ENCODE measurements around the gene TEX38.
A peak's percentile ranks its signal among the peaks of the same experiment; 100 is the strongest.
"Not testable (repeated sequence)": the region's sequence is repeated elsewhere in the genome, so short reads cannot be mapped to it uniquely, and the experiment has no call there.

The TEX38 gene

DNA sequence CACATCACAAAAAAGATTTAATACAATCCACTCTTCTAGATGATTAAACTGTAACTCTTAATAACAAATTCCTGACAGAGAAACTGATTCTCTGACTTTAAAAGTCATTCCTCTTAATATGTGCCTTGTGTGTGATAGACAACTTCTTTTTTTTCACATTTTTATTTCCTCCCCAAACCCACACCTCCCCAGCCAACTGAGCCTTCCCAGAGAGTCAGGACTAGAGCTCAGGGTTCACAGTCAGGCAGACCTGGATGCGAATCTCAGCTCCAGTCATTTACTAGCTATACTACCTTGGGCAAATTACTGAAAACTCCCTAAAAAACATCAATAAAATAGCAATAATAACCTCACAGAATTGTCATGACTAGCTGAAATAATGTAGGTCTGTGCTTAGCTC, 17.6 kb upstream of the TEX38 start:
- FAIRE-seq (no peak), DNase-seq (ENCODE audit: insufficient read length, low spot score) (no peak)

DNA sequence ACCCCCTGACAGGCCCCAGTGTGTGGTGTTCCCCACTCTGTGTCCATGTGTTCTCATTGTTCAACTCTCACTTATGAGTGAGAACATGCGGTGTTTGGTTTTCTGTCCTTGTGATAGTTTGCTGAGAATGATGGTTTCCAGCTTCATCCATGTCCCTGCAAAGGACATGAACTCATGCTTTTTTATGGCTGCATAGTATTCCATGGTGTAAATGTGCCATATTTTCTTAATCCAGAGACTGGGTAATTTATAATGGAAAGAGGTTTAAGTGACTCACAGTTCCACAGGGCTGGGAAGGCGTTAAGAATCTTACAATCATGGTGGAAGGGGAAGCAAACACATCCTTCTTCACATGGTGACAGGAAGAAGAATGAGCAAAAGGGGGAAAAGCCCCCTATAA, 17.0 kb upstream of the TEX38 start:
- FAIRE-seq; DNase-seq (ENCODE audit: insufficient read length, low spot score): not testable (repeated sequence)

DNA sequence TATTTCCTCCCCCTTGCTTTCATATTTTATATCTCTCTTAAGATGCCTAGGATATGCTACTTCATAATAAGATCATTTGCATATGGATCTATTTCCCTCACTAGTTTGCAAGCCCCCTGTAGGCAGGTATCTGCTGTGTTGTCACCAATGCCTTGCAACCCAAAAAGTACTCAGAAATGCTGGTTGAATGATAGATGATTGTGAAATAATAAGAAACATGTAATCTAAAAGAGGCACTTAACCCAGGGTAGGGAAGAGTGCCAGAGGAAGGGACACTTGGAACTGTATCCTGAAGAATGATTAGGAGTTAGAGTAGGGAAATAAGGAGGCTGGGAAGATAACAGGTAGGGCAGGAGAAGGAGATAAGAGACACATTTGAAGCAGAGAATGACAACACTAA, 15.8 kb upstream of the TEX38 start:
- FAIRE-seq = no peak
- no peak for DNase-seq (ENCODE audit: insufficient read length, low spot score)

DNA sequence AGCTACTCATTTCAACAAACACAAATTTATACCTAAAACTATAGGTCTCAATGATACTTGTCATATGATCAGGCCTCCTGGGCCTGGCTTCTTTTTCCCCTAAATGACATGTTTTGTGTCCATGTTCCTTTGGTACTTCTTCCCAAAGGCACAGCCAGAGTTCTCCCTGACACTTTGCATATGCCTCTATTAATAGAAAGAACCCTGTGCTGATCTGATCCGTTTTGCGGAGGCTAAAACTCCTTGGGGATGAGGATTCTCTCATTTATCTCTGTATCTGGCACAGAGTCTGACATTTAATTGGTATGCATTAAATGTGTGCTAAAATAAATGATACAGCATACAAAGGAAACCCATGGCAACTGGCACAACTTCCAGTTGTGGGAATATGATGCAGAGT, 15.0 kb upstream of the TEX38 start:
- no peak for DNase-seq (ENCODE audit: insufficient read length, low spot score)
- no peak for FAIRE-seq

DNA sequence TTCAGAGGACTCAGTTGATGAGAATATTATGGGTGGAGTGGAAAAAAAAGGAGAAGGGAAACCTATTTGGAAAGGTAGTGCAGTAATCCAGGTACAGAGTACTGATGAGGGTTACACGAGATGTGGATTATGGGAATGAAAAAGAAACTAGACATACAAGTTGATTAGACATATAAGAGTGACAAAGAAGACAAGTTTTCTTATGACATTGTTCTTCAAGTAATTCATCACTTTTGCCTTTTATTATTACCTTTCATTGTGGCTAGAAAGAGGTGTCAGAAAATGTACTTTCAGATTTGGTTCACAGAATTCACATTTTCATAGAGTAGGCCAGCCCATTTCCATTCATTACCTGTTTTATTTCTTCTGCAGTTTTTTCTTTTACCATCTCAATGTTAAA, 13.9 kb upstream of the TEX38 start:
- FAIRE-seq = no peak

DNA sequence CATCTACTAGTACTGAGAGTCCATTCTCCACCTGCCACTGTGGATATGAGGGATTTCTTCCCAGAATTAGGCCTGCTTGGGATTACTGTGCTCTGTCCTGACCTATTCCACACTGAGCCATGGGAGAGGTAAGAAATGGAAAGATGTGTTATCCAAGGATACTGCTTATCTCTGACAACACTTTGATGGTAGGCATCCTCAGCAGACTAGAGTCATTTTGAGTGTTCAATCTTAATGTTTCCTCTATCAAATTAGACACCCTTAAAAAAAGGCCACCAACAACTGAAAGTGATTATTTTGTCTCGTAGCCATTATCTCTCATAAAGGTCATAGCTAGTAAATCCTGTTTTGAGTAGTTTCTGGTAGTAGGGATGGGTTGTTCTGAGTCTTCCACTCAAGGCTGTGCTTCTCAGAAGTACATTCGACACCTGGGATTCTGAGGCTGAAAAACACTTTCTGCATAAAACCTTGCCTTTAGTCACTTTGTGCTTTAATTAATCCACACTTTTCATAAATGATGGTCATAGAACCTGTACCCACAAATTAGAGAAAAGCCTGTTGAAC, 12.3 kb upstream of the TEX38 start:
- FAIRE-seq = no peak

More for the DNA sequence above, 13.9 kb upstream of the TEX38 start:
- DNase-seq (ENCODE audit: insufficient read length, low spot score) = no peak

DNA sequence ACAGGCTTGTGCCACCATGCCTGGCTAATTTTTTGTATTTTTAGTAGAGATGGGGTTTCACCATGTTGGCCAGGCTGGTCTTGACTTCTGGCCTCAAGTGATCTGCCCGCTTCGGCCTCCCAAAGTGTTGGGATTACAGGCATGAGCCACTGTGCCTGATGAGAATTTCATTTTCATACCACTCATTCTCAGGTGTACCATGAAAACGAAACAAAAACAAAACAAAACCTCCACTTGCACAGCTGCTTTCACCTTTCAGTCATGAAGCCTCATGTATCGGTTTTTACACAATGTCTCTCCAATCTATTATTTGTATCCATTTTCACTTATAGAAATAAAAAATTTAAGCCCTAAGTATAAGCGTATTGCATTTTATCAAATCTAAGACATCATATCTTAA, 11.5 kb upstream of the TEX38 start:
- FAIRE-seq = peak; percentile 88
- DNase-seq (ENCODE audit: insufficient read length, low spot score) = not testable (repeated sequence)

More for the DNA sequence above, 12.3 kb upstream of the TEX38 start:
- no peak for DNase-seq (ENCODE audit: insufficient read length, low spot score)

DNA sequence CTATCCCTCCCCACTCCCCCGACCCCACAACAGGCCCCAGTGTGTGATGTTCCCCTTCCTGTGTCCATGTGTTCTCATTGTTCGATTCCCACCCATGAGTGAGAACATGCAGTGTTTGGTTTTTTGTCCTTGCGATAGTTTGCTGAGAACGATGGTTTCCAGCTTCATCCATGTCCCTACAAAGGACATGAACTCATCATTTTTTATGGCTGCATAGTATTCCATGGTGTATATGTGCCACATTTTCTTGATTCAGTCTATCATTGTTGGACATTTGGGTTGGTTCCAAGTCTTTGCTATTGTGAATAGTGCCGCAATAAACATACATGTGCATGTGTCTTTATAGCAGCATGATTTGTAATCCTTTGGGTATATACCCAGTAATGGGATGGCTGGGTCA, 8.7 kb upstream of the TEX38 start:
- FAIRE-seq; DNase-seq (ENCODE audit: insufficient read length, low spot score): not testable (repeated sequence)

DNA sequence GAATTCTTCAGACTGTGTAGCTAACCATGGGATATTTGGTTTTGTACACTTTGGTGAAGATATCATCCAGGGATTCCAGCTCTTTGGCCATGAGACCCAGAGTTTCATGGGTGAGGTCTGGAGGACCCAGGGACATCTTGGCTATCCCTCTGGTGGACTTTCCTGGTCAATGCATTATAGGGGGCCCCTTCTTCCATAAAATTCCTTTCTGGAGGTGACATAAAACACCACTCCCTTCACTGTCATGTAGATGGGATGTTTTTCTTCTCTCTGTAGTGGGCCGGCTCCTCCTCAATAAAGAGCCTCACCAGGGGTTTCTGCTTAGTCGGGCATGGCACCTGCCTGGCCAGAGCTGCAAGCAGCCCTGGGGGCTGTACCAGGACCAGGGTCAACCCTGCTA, 5.7 kb upstream of the TEX38 start:
- FAIRE-seq (no peak), DNase-seq (ENCODE audit: insufficient read length, low spot score) (no peak)

DNA sequence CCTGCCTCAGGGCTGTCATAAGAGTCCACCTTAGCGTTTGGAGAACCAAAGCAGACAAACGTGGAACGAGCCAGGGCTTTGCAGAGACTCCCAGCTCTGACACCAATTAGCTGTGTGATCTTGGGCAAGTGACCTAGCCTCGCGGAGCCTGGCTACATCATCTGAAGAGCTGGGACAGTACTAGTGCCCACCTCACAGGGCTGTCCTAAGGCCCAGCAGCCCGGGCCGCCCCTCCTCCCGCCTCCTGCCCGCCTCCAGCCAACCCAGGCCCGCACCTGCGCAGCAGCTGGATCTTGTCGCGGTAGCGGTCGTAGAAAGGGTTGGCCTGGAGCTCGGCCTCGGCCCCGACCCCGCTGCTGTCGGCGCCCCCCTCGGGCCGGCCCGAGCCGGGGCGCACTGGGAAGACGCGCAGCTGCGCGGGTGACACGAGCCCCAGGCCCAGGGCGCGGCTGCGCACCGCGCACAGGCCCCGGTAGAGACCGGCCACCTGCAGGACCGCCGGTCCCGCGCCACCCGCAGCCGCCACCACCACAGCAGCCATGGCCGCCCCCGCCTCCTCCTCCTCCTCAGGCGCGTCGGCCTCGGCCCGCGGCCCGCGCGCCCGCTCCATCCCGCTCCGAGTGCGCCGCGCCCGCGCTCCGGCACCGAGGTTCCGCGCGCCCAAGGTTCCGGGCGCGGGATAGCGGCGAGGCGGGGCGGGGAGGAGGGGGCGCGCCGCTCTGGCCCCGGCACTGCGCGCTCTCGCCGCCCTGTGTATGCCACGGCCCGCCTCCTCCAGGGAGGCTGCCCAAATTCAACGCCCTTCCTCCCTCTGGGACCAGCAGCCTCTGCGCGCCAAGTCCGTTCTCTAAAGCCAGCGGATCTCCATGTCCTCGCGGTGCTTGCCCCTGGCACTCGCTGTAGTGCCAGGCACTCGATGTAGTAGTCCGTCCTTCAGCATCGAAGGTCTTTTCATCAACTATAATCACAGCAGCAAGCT, 3.6 kb upstream of the TEX38 start, which contains the start of gene ATPAF1:
ATPAF1 (minus strand) TSS at position 583 of the 979 bp plus-strand sequence; CDS start at position 541, 42 bp downstream.
- peak; percentile 55 for DNase-seq (ENCODE audit: insufficient read length, low spot score)
- peak; percentile 84 for FAIRE-seq

DNA sequence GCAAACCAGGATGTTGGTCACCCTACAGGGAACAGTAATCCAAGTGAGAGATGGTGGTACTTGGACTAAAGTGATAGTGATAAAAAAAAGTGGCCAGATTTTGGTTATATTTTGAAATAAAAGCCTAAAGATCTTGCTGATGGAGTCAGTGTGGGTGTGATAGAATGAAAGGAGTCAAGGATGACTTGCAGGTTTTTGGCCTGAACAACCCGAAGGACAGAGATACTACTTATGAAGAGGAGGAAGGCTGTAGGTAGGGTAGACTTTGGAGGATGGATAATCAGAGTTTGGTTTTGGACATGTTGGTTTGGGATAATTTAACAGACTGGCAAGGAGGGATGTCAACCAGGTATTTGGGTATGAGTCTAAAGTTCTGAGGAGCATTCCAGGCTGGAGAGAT, 1.5 kb upstream of the TEX38 start:
- DNase-seq (ENCODE audit: insufficient read length, low spot score) = no peak
- FAIRE-seq = no peak

DNA sequence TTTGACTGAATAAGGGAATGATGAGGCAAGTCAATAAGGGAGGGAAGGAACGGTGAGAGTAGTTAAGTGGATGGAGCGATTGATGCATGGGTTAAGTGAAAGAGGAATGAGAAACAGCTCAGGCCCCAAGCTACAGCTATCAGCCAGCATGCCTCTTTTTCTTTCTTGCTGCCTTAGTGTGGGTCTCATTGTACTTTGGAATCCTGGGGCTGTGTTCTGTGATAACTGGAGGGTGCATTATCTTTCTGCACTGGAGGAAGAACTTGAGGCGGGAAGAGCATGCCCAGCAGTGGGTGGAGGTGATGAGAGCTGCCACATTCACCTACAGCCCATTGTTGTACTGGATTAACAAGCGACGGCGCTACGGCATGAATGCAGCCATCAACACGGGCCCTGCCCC, 1.0 kb downstream of the TEX38 start:
- FAIRE-seq (no peak), DNase-seq (ENCODE audit: insufficient read length, low spot score) (no peak)

DNA sequence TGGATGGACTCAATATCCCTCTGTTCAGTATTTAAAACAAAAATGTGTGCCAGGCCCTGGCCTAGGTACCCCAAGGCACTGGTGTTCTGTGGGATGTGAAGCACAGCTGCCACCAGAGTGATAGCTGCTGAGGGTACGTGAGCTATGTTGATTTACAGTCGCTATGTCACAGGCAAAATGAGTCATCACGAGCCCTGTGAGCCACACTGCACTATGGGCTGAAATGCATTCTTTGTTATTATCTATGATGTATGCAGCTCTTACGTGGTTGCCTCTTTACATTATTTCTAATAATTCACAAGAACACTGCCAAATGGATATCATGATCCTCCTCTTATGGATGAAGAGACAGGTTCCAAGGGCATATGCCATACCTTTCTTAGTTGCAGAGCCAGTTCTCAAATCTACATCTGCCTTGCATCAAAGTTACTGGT, 2.1 kb downstream of the TEX38 start:
- no peak for DNase-seq (ENCODE audit: insufficient read length, low spot score)
- no peak for FAIRE-seq

DNA sequence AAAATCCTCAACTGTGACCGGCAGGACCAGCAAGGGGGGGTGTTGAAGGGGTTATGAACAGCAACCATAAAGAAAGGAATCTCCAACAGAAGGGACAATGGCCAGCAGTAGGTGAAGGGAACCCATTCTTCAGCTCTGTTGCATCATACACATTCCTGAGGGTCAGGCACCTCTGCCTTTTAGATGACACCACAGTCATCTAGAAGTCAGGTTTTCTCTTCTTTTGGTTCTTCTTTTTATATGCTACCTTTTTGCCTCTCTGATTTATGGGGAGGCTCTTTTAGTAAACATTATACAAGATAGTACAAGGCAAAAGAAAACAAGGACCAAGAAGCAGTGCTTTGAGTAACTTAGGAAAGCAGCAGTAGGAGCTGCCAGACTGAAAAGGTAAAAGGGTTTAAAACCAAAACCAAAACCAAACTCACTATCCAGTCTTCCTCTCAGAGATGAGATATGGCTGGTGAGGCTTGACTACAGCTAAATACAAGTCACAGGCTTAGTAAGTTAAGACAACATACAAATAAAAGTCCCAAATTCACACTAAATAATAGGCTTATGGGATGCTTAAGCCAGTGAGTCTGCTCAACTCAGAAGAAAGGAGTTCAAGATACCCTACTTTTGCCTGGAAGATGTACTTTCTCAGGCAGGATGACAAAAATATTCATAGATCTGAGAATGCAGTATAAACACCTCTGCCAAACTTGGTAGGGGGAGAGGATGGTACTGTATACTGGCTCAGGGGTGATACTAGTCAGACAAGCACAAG, 4.1 kb downstream of the TEX38 start:
- FAIRE-seq = peak; percentile 48
- DNase-seq (ENCODE audit: insufficient read length, low spot score) = no peak

DNA sequence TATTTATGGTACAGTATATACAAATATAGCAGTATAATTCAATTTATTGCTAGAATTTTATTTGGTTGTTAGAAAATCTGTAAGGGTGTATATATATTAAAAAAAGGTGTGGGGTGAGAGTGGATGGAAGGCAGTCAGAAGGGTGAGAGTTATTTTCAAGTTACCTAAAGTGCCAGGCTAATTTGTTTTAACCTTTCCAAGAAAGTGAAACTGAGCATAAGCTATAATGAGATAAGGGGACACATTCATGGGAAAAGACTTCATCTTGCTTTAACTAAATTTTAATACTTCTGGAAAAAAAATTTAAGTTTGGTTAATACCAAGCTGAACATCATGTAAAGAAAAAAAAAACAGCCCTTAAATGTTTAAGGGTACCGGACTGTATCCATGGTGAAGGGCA, 4.9 kb downstream of the TEX38 start:
- DNase-seq (ENCODE audit: insufficient read length, low spot score) (no peak), FAIRE-seq (no peak)

DNA sequence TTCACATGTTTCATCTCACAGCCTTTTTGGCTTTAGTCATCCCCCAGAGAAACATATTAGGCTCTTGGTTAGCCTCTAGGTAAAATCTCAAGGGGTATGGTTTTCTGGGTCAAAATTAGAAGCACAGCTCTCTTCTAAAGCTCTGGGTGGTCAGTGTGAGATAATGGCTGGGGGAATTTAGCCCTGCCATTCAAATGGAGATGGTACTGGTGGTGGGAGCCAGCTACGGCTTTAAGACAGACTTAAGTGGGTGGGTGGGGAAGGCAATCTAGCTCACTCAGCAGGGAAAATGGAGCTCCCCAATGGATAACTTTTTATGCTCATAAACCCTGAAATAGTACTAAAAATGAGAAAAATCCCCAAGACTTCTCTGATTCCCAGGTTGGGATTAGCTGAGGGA, 5.7 kb downstream of the TEX38 start:
- FAIRE-seq = no peak

DNA sequence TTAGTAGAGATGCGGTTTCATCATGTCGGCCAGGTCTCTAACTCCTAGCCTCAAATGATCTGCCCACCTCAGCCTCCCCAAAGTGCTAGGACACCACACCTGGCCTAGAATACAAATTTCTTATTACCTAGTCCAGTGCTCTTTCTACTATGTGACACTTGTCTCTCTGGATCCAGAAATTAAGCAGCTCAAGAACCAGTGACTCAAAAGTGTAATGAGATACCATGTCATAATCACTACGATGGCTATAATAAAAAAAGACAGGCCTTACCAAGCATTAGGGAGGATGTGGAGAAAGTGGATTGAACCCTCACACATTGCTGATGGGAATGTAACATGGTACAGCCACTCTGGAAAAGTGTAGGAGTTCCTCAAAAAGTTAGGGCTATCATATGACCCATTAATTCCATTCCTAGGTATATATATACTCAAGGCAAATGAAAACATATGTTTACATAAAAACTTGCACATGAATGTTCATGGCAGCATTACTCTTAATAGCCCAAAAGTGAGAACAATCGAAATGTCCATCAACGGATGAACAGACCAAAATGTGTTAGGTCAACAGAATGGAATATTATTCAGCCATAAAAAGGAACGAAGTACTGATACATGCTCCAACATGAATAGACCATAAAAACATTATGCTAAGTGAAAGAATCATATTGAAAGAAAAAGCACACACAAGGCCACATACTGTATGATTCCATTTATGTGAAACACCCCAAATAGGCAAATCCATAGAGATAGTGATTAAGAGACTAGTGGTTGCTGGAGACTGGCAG, 8.3 kb downstream of the TEX38 start:
- DNase-seq (ENCODE audit: insufficient read length, low spot score) (no peak), FAIRE-seq (no peak)

More for the DNA sequence above, 5.7 kb downstream of the TEX38 start:
- no peak for DNase-seq (ENCODE audit: insufficient read length, low spot score)

DNA sequence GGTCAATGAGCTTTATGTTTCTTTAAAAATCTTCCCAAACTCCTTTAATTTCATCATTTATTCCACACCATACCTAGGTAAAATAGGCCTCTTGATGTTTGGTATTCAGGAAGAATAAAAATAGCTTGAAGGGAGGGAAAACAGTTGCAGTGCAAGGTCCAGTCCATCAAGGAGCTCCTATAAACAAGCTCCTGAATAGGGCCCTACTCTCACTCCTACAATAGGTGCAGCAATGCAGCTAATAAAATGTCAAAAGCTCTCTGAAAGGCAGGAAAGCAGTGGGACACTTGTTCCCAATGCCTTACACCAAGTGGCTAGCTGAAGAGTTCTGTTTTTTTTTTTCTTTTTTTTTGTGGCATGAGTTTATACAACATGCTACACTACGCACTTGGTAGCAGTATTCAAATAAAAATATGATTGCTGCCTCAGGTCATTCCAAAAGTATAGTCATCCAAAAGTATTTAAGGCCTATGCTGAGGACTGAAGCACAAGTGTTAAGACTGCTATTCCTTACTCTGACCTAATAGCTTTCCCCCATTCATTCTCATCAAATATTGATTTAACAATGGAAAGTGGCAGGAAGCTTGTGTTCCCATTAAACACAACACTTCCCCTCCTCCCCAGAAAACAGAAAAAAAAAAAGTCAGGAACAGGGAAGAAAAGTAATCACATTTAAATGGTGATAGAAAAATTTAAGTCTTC, 9.8 kb downstream of the TEX38 start:
- FAIRE-seq (no peak), DNase-seq (ENCODE audit: insufficient read length, low spot score) (no peak)

DNA sequence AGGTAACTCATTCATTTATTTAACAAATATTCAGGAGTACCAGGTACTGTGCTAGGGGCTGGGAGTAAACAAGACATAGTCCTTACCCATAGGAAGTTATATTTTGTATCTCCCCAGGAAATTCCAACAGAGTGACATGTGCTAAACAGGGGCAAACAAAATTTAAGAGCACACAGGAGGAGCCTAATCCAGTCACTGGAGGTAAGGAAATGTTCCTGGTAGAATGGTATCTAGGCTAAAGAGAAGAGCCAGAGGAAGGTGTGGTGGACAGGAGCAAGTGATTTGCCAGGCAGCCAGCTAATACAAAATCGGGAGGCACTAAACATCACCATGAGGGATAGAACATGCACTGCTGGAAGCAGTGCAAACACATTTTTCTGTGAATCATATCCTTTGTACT, 10.4 kb downstream of the TEX38 start:
- no peak for DNase-seq (ENCODE audit: insufficient read length, low spot score)
- no peak for FAIRE-seq

DNA sequence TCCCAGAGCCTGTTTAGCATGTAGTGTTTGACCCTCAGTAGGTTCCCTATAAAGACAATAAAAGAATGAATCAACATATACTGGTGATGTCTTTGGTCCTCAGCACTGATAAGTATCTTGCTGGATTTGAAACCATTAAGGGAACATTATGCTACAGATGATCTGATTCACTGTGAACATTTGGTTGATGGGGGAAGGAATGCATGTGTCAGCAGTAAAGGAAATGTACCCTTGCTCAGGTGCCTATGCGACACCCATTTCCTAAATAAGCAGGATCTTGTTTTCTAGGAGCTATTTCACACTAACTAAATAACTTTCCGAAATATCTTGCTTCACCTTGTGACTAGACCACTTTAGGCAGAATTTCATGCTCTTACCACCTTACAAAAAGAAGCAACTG, 13.0 kb downstream of the TEX38 start:
- no peak for FAIRE-seq
- DNase-seq (ENCODE audit: insufficient read length, low spot score) = no peak

All from GM19239 (cell line).